K562 (cell line): ENCODE data around the gene RGS14. TPM values are rescaled to one million over a fixed set of nuclear protein-coding genes. Genes with fewer than 3 reads are reported as not detected.

Experiments used
- ARID3A ChIP-seq: IDR thresholded peaks from 2 replicates; pipeline ENCODE4 v1.6.1; 2012; ENCODE audit warnings: low read depth, low read length, improper control_type of control experiment, borderline replicate concordance
- ATF3 ChIP-seq, 2 experiments: fragments of 450-650 bp in 1 of 2; sonication (generic) in 1 of 2; formaldehyde crosslinking in 1 of 2; IDR thresholded peaks in 1 of 2; conservative IDR thresholded peaks in 1 of 2; 2 replicates each; pipeline versions ENCODE4 v1.6.1 to v1.8.1; 2016 to 2023; ENCODE audit warnings: mild to moderate bottlenecking in 2 of 2, moderate library complexity in 2 of 2, inconsistent platforms in 1 of 2, missing genetic modification reagents in 1 of 2
- CREB3 ChIP-seq: fragments of 450-650 bp; conservative IDR thresholded peaks from 2 replicates; pipeline ENCODE4 v1.6.1; 2016; ENCODE audit warnings: missing genetic modification characterization, low read depth, mild to moderate bottlenecking, missing compliant biosample characterization, moderate library complexity
- GATAD2A ChIP-seq: fragments of 450-650 bp; IDR thresholded peaks from 2 replicates; pipeline ENCODE4 v1.6.1; 2017
- KAT7 ChIP-seq: sonication (generic); formaldehyde crosslinking; IDR thresholded peaks from 2 replicates; pipeline ENCODE4 v1.8.0; 2022; ENCODE audit warnings: missing genetic modification reagents, mild to moderate bottlenecking, borderline replicate concordance
- KLF13 ChIP-seq: fragments of 450-650 bp; IDR thresholded peaks from 2 replicates; pipeline ENCODE4 v1.6.1; 2016; ENCODE audit warnings: missing genetic modification characterization, low read depth, mild to moderate bottlenecking, missing compliant biosample characterization, moderate library complexity, borderline replicate concordance
- NR2C2 ChIP-seq, 2 experiments: fragments of 200-800 bp in 1 of 2; sonication (Bioruptor generic) in 1 of 2; sonication (generic) in 1 of 2; formaldehyde crosslinking in 1 of 2; IDR thresholded peaks; 2 replicates each; pipeline versions ENCODE4 v1.6.1 to v1.8.0; 2016 to 2022; ENCODE audit warnings: mild to moderate bottlenecking in 1 of 2, missing compliant biosample characterization in 1 of 2, missing genetic modification characterization in 1 of 2, missing genetic modification reagents in 1 of 2
- NRF1 ChIP-seq, 2 experiments: fragments of 450-650 bp; IDR thresholded peaks in 1 of 2; conservative IDR thresholded peaks in 1 of 2; 2 replicates each; pipeline ENCODE4 v1.6.1; 2014; ENCODE audit warnings: mild to moderate bottlenecking in 2 of 2
- POLR3G ChIP-seq: IDR thresholded peaks from 2 replicates; pipeline ENCODE4 v1.6.1; 2011; ENCODE audit not compliant: insufficient read length, insufficient replicate concordance; ENCODE audit errors: extremely low read depth
- TOE1 ChIP-seq, 2 experiments: fragments of 450-650 bp in 1 of 2; sonication (generic) in 1 of 2; formaldehyde crosslinking in 1 of 2; IDR thresholded peaks; 2 replicates each; pipeline versions ENCODE4 v1.7.1 to v1.8.0; 2016 to 2022; ENCODE audit warnings: borderline replicate concordance in 2 of 2, mild to moderate bottlenecking in 2 of 2, antibody characterized with exemption in 1 of 2, inconsistent platforms in 1 of 2, low read depth in 1 of 2, missing genetic modification reagents in 1 of 2, moderate library complexity in 1 of 2
- ZFP91 ChIP-seq: sonication (generic); formaldehyde crosslinking; IDR thresholded peaks from 2 replicates; pipeline ENCODE4 v1.8.0; 2022; ENCODE audit warnings: mild to moderate bottlenecking, missing genetic modification reagents
- ZNF3 ChIP-seq: fragments of 250-450 bp; sonication (Bioruptor Pico); IDR thresholded peaks from 2 replicates; pipeline ENCODE4 v1.5.0; 2021; ENCODE audit warnings: mild to moderate bottlenecking, moderate library complexity
- ZNF592 ChIP-seq: fragments of 450-650 bp; IDR thresholded peaks from 2 replicates; pipeline ENCODE4 v1.6.1; 2017; ENCODE audit warnings: antibody characterized with exemption, mild to moderate bottlenecking
- ZNF695 ChIP-seq: fragments of 450-650 bp; formaldehyde crosslinking; IDR thresholded peaks from 2 replicates; pipeline ENCODE4 v1.4.0; 2020; ENCODE audit warnings: mild to moderate bottlenecking, moderate library complexity
- ZNF696 ChIP-seq: fragments of 250-450 bp; sonication (Bioruptor Pico); conservative IDR thresholded peaks from 2 replicates; pipeline ENCODE4 v1.4.0; 2020; ENCODE audit warnings: mild to moderate bottlenecking, moderate library complexity
- ZNF785 ChIP-seq: fragments of 250-450 bp; sonication (Bioruptor Pico); IDR thresholded peaks from 2 replicates; pipeline ENCODE4 v1.4.0; 2020; ENCODE audit warnings: mild to moderate bottlenecking
- polyA plus RNA-seq, 8 experiments: library from polyadenylated mRNA; depleted of rRNA in 4 of 8; stranded (reverse) in 5 of 8; unstranded in 3 of 8; fragments of >200 nt; fragmentation: Nextera tagmentation in 2 of 8; fragmentation: Illumina TruSeq in 1 of 8; extraction: Ambion mirVana in 2 of 8; extraction: Trizol in 1 of 8; gene quantifications; 2 replicates each; pipeline versions ENCODE4 v1.2.1 to v1.2.3, GENCODE V29; 2011 to 2014; ENCODE audit warnings: inconsistent platforms in 1 of 8, missing spikeins in 1 of 8
- total RNA-seq, 7 experiments: library from RNA; depleted of rRNA in 6 of 7; stranded (reverse); fragments of >200 nt in 6 of 7; fragmentation: Illumina TruSeq in 2 of 7; extraction: Trizol in 2 of 7; gene quantifications; 2 replicates each; pipeline versions ENCODE4 v1.2.1 to v1.2.3, GENCODE V29; 2011 to 2021; ENCODE audit warnings: low replicate concordance in 1 of 7

The RGS14 gene
- total and polyA plus RNA-seq, 9 of the 15 experiments (the other 6 are each of a cell fraction or from before 2014, with no cell fraction given) = 0.28 to 75.9 (median 34.5) TPM

GRCh38 chr5:177404641-177405179 is 47.0 kb downstream of the RGS14 start (continued):
- TF ChIP-seq CREB3 (tag) (no peak), ARID3A (no peak), KAT7 (CRISPR knock-in tag) (no peak; the same call in 1 of the 2 replicates), ZFP91 (CRISPR knock-in tag) (no peak), ZNF695 (CRISPR knock-in tag) (0 out of 2 replicates have a peak, but pooled peaks have one; percentile 33), KLF13 (no peak), ZNF592 (peak; percentile 23; the same call in 1 of the 2 replicates), GATAD2A (no peak), TOE1 (IDR thresholded peaks at IDR 0.05; ENCODE audit: borderline replicate concordance) (no peak), TOE1 (CRISPR knock-in tag; IDR thresholded peaks at IDR 0.05; ENCODE audit: borderline replicate concordance, low read depth) (peak; percentile 93), ZNF3 (CRISPR knock-in tag) (no peak), POLR3G (no peak), NR2C2 (CRISPR knock-in tag; IDR thresholded peaks at IDR 0.05) (peak; percentile 73; the same call in 1 of the 2 replicates), NR2C2 (tag; IDR thresholded peaks at IDR 0.05) (no peak), NRF1 (conservative IDR thresholded peaks at IDR 0.05 in 1 of 2, IDR thresholded peaks at IDR 0.05 in 1 of 2) (no peak; a peak in 1 of 4 replicates), ZNF696 (CRISPR knock-in tag) (no peak), ZNF785 (CRISPR knock-in tag) (no peak), ATF3 (IDR thresholded peaks at IDR 0.05) (no peak), ATF3 (CRISPR knock-in tag; conservative IDR thresholded peaks at IDR 0.05) (no peak)
